Astrocyte of the spinal cord (primary cell): ENCODE results near the gene LPO.

Experiments
- DNase-seq: peaks from one replicate; pipeline ENCODE4 v3.0.0; 2011; ENCODE audit warnings: low read depth, low spot score
- H3K4me3 ChIP-seq: 2 replicates; pipeline ENCODE4 v1.5.1; 2011; ENCODE audit warnings: low read depth, mild to moderate bottlenecking, low read length, moderate library complexity
- CTCF ChIP-seq: IDR thresholded peaks from 2 replicates; pipeline ENCODE4 v1.5.1; 2012; ENCODE audit warnings: low read depth, mild to moderate bottlenecking, low read length, inconsistent platforms
- in situ Hi-C: cut with HindIII; loops from 2 replicates; pipeline ENCODE4 v1.10.0; 2017; ENCODE audit warnings: low sequenced_read_pairs

The LPO gene

GRCh38 chr17:58234512-58234911 lies 3.9 kb upstream of the LPO start:
- DNase-seq = no peak
- in situ Hi-C loops = no loop called here
- H3K4me3 ChIP-seq = no peak overlapping the region
- no peak for TF ChIP-seq CTCF

- no peak for TF ChIP-seq CTCF
- in situ Hi-C loops = no loop called here
- DNase-seq = no peak
- no peak overlapping the region for H3K4me3 ChIP-seq
Measured at GRCh38 chr17:58235821-58236220, 2.6 kb upstream of the LPO start.

- in situ Hi-C loops = no loop called here
- no peak for TF ChIP-seq CTCF
- DNase-seq = no peak
- H3K4me3 ChIP-seq = no peak overlapping the region
Measured at GRCh38 chr17:58236394-58236793, 2.0 kb upstream of the LPO start.

GRCh38 chr17:58239987-58240386 lies 1.6 kb downstream of the LPO start:
- no peak for DNase-seq
- H3K4me3 ChIP-seq = no peak overlapping the region
- in situ Hi-C loops = no loop called here
- TF ChIP-seq CTCF = no peak

GRCh38 chr17:58242171-58242784 lies 3.9 kb downstream of the LPO start:
- TF ChIP-seq CTCF = no peak
- in situ Hi-C loops = no loop called here
- DNase-seq = no peak
- H3K4me3 ChIP-seq = no peak overlapping the region

GRCh38 chr17:58244963-58245362 lies 6.6 kb downstream of the LPO start:
- no peak for DNase-seq
- TF ChIP-seq CTCF = no peak
- in situ Hi-C loops = no loop called here
- H3K4me3 ChIP-seq = no peak overlapping the region
